SK-N-SH (cell line): ENCODE measurements around the gene TTC28. TPM values are rescaled to one million over a fixed set of nuclear protein-coding genes. Genes with fewer than 3 reads are reported as not detected.

ENCODE experiments used
- CTCF ChIA-PET: fragments of 300-600, 350-600 bp; formaldehyde crosslinking; extraction: SDS; loops from one replicate; lab custom pipeline; 2021; lab: Yijun Ruan, JAX
- POLR2A ChIA-PET: fragments of 350-600 bp; sonication (Branson Sonifier 250); formaldehyde crosslinking; extraction: SDS; loops from one replicate; lab custom pipeline; 2020; ENCODE audit warnings: antibody characterized with exemption, inconsistent platforms; lab: Yijun Ruan, JAX
- DNase-seq: peaks from one replicate; pipeline ENCODE4 v3.0.0; 2012
- H2AFZ ChIP-seq: fragments of 200-600 bp; sonication (generic); 2 replicates; pipeline ENCODE4 v1.8.1; 2016; ENCODE audit warnings: antibody characterized with exemption, mild to moderate bottlenecking, low read depth
- H3F3A ChIP-seq: fragments of 200-600 bp; sonication (generic); replicated peaks from 2 replicates; pipeline ENCODE3; 2016; ENCODE audit warnings: antibody characterized with exemption, mild to moderate bottlenecking; ENCODE audit not compliant: insufficient read depth
- H3K27ac ChIP-seq, 2 experiments: fragments of 200-500 bp in 1 of 2; fragments of 200-600 bp in 1 of 2; sonication (Bioruptor generic) in 1 of 2; sonication (generic), shearing (Covaris generic) in 1 of 2; 2 replicates each; pipeline versions ENCODE4 v1.5.1 to v1.6.1; 2014 to 2016; ENCODE audit warnings: low read depth in 2 of 2, inconsistent platforms in 1 of 2, low read length in 1 of 2, mild to moderate bottlenecking in 1 of 2, mixed read lengths in 1 of 2
- H3K27me3 ChIP-seq: fragments of 200-600 bp; sonication (generic), shearing (Covaris generic); 2 replicates; pipeline ENCODE4 v1.6.1; 2016; ENCODE audit warnings: mixed run types; ENCODE audit not compliant: insufficient read depth
- H3K36me3 ChIP-seq, 2 experiments: fragments of 200-500 bp in 1 of 2; fragments of 200-600 bp in 1 of 2; sonication (Bioruptor generic) in 1 of 2; sonication (generic) in 1 of 2; replicated peaks in 1 of 2; 2 replicates each; pipeline versions ENCODE3 to v1.5.1; 2014 to 2016; ENCODE audit warnings: low read length in 1 of 2, mild to moderate bottlenecking in 1 of 2; ENCODE audit not compliant: insufficient read depth in 2 of 2, control insufficient read depth in 1 of 2
- H3K4me1 ChIP-seq, 2 experiments: fragments of 200-500 bp in 1 of 2; fragments of 200-600 bp in 1 of 2; sonication (Bioruptor generic) in 1 of 2; sonication (generic), shearing (Covaris generic) in 1 of 2; 2 replicates each; pipeline versions ENCODE4 v1.5.1 to v1.6.1; 2014 to 2016; ENCODE audit warnings: low read depth in 1 of 2, low read length in 1 of 2, mixed run types in 1 of 2; ENCODE audit not compliant: insufficient read depth in 2 of 2, control insufficient read depth in 1 of 2
- H3K4me2 ChIP-seq: fragments of 200-600 bp; sonication (generic), shearing (Covaris generic); 2 replicates; pipeline ENCODE4 v1.6.1; 2017; ENCODE audit warnings: mixed run types
- H3K4me3 ChIP-seq, 2 experiments: fragments of 200-500 bp in 1 of 2; fragments of 200-600 bp in 1 of 2; sonication (Bioruptor generic) in 1 of 2; sonication (generic), shearing (Covaris generic) in 1 of 2; 2 replicates each; pipeline versions ENCODE4 v1.5.1 to v1.8.1; 2014 to 2016; ENCODE audit warnings: low read depth in 2 of 2, inconsistent platforms in 1 of 2, low read length in 1 of 2, mild to moderate bottlenecking in 1 of 2, mixed read lengths in 1 of 2, moderate library complexity in 1 of 2
- H3K79me2 ChIP-seq: fragments of 200-600 bp; sonication (generic); 2 replicates; pipeline ENCODE4 v1.8.1; 2017; ENCODE audit warnings: mild to moderate bottlenecking; ENCODE audit not compliant: insufficient read depth
- H3K9ac ChIP-seq: fragments of 200-600 bp; sonication (generic); 2 replicates; pipeline ENCODE4 v1.6.1; 2017; ENCODE audit warnings: mixed run types
- H3K9me2 ChIP-seq: fragments of 200-600 bp; sonication (generic); 2 replicates; pipeline ENCODE4 v1.6.1; 2017; ENCODE audit warnings: mixed run types
- H3K9me3 ChIP-seq: fragments of 200-600 bp; sonication (generic); 2 replicates; pipeline ENCODE4 v1.6.1; 2017; ENCODE audit warnings: mixed run types, mild to moderate bottlenecking, moderate library complexity
- H4K20me1 ChIP-seq: fragments of 200-600 bp; sonication (generic); 2 replicates; pipeline ENCODE4 v1.6.1; 2017; ENCODE audit warnings: mild to moderate bottlenecking, mixed run types; ENCODE audit not compliant: insufficient read depth
- ELF1 ChIP-seq: IDR thresholded peaks from 2 replicates; pipeline ENCODE4 v1.4.0; 2012
- EP300 ChIP-seq, 2 experiments: IDR thresholded peaks; 2 replicates each; pipeline versions ENCODE4 v1.4.0 to v1.6.1; 2012; ENCODE audit warnings: borderline replicate concordance in 1 of 2, low read depth in 1 of 2, low read length in 1 of 2
- FOXJ3 ChIP-seq: sonication (generic); formaldehyde crosslinking; IDR thresholded peaks from 2 replicates; pipeline ENCODE4 v1.5.1; 2020; ENCODE audit warnings: mild to moderate bottlenecking, missing genetic modification reagents
- GATA2 ChIP-seq: sonication (generic); formaldehyde crosslinking; IDR thresholded peaks from 2 replicates; pipeline ENCODE4 v1.5.0; 2020; ENCODE audit warnings: mild to moderate bottlenecking, missing genetic modification reagents
- IRF3 ChIP-seq: fragments of 150-350 bp; IDR thresholded peaks from 2 replicates; pipeline ENCODE4 v1.6.1; 2016; ENCODE audit warnings: mild to moderate bottlenecking, low read depth, low read length
- MAX ChIP-seq: IDR thresholded peaks from 2 replicates; pipeline ENCODE4 v1.4.0; 2012; ENCODE audit warnings: low read depth
- POLR2AphosphoS5 ChIP-seq: IDR thresholded peaks from 2 replicates; pipeline ENCODE4 v1.6.1; 2012; ENCODE audit warnings: low read depth, low read length
- RAD21 ChIP-seq: IDR thresholded peaks from 2 replicates; pipeline ENCODE4 v1.6.1; 2012; ENCODE audit warnings: mild to moderate bottlenecking, low read length
- RFX5 ChIP-seq: IDR thresholded peaks from 2 replicates; pipeline ENCODE4 v1.6.1; 2012; ENCODE audit warnings: mild to moderate bottlenecking, improper control_type of control experiment, low read length
- RXRA ChIP-seq: IDR thresholded peaks from 2 replicates; pipeline ENCODE4 v1.4.0; 2012; ENCODE audit warnings: low read depth, mild to moderate bottlenecking, borderline replicate concordance
- SMC3 ChIP-seq: IDR thresholded peaks from 2 replicates; pipeline ENCODE4 v1.6.1; 2012; ENCODE audit warnings: low read depth, low read length, improper control_type of control experiment
- TCF12 ChIP-seq: IDR thresholded peaks from 2 replicates; pipeline ENCODE4 v1.4.0; 2012
- ZBTB33 ChIP-seq: IDR thresholded peaks from 2 replicates; pipeline ENCODE4 v1.4.0; 2012; ENCODE audit warnings: low read depth, borderline replicate concordance
- WGBS: methylation state at CpG from one replicate; pipeline ENCODE4 v1.1.6; 2017; ENCODE audit warnings: low lambda C conversion rate; 5-methylcytosine and 5-hydroxymethylcytosine counted together
- polyA plus RNA-seq, 3 experiments: library from polyadenylated mRNA; depleted of rRNA; stranded (reverse); fragments of >200 nt; gene quantifications; 2 replicates each; pipeline ENCODE4 v1.2.3, GENCODE V29; 2012

Gene TTC28
- polyA plus RNA-seq, 1 of the 3 experiments (the other 2 are of a cell fraction) = 5.9 TPM

GRCh38 chr22:27962268-27963044, 717.2 kb downstream of the TTC28 start (continued):
- TF ChIP-seq ELF1 (no peak), RAD21 (no peak), EP300 (IDR thresholded peaks at IDR 0.05; ENCODE audit: borderline replicate concordance in 1 of 2, low read depth in 1 of 2, low read length in 1 of 2) (no peak), ZBTB33 (no peak)

GRCh38 chr22:27961680-27962079, 718.0 kb downstream of the TTC28 start:
- no peaks in the 10 kb centered on the region for H3K27me3 ChIP-seq
- H3K27ac ChIP-seq = no peak overlapping the region
- no peak overlapping the region for H2AFZ ChIP-seq
- no peak overlapping the region for H3K4me2 ChIP-seq
- ChIA-PET POLR2A (no interaction called here), CTCF (interaction anchor here (1.3 to 1.4 kb wide), 2 partner anchors 12 to 75 kb away, joined by 3 read pairs; no protein-coding TSS in a partner anchor)
- DNase-seq = no peak
- H3K9ac ChIP-seq = no peak overlapping the region
- no peak for TF ChIP-seq ELF1
- no peaks in the 10 kb centered on the region for H3K79me2 ChIP-seq
- no peaks in the 10 kb centered on the region for H4K20me1 ChIP-seq
- no peak overlapping the region for H3K4me3 ChIP-seq
- no peaks in the 10 kb centered on the region for H3F3A ChIP-seq
- H3K4me1 ChIP-seq = peaks cover 7 to 8% of the 10 kb centered on the region in 2 experiments; a peak in 3 of 4 replicates
- H3K36me3 ChIP-seq = peaks cover 0 to 3% of the 10 kb centered on the region in 2 experiments
- WGBS = 93% methylated on average over 1 of the region's 1 CpG
- H3K9me2 ChIP-seq = no peaks in the 10 kb centered on the region
- no peaks in the 10 kb centered on the region for H3K9me3 ChIP-seq

- H3K27me3 ChIP-seq = no peaks in the 10 kb centered on the region
- no peak overlapping the region for H3K27ac ChIP-seq
- CTCF ChIA-PET = interaction anchor here (1.3 kb wide), 1 partner anchor 74 kb away, joined by 3 read pairs; no protein-coding TSS in a partner anchor
- no peaks in the 10 kb centered on the region for H3K79me2 ChIP-seq
- TF ChIP-seq IRF3 = no peak
- TF ChIP-seq SMC3 = no peak
- no peak for TF ChIP-seq RFX5
- TF ChIP-seq RXRA = no peak
- no peak for TF ChIP-seq FOXJ3 (CRISPR knock-in tag)
- TF ChIP-seq TCF12 = no peak
- TF ChIP-seq ELF1 = no peak
- TF ChIP-seq GATA2 (CRISPR knock-in tag) = no peak
- TF ChIP-seq POLR2AphosphoS5 = no peak
- TF ChIP-seq EP300 (IDR thresholded peaks at IDR 0.05; ENCODE audit: borderline replicate concordance in 1 of 2, low read depth in 1 of 2, low read length in 1 of 2) = no peak
- no peak for TF ChIP-seq MAX
- DNase-seq = no peak
- H3K4me2 ChIP-seq = no peak overlapping the region
- H4K20me1 ChIP-seq = no peaks in the 10 kb centered on the region
- peaks cover 0 to 4% of the 10 kb centered on the region in 2 experiments for H3K36me3 ChIP-seq
- H2AFZ ChIP-seq = no peak overlapping the region
- H3K9me3 ChIP-seq = no peaks in the 10 kb centered on the region
- 79% methylated on average over 4 of the region's 4 CpGs for WGBS
- no peak overlapping the region for H3K9ac ChIP-seq
- no peaks in the 10 kb centered on the region for H3K9me2 ChIP-seq
- no peaks in the 10 kb centered on the region for H3F3A ChIP-seq
- POLR2A ChIA-PET = no interaction called here
- peaks cover 7 to 8% of the 10 kb centered on the region in 2 experiments; a peak in 3 of 4 replicates for H3K4me1 ChIP-seq
- no peak overlapping the region for H3K4me3 ChIP-seq
Measured at GRCh38 chr22:27961182-27961581, 718.5 kb downstream of the TTC28 start.
